Midbrain (tissue), 1 donor: Measurements from ENCODE around the gene KRTAP16-1.
"Not testable (repeated sequence)": the region's sequence is repeated elsewhere in the genome, so short reads cannot be mapped to it uniquely, and the experiment has no call there.

Source experiments
- DNase-seq: peaks from one replicate; lab custom pipeline; 2025; lab: John Stamatoyannopoulos, UW

Gene KRTAP16-1

GRCh38 chr17:41301916-41302901 lies 6.9 kb downstream of the KRTAP16-1 start, which contains the start of gene KRTAP29-1:
KRTAP29-1 (minus strand) TSS chr17:41302851; CDS start chr17:41302851, 0 bp downstream.
- DNase-seq: no peak

GRCh38 chr17:41301204-41301790 lies 7.8 kb downstream of the KRTAP16-1 start:
- DNase-seq: no peak

GRCh38 chr17:41298458-41299135 lies 10.5 kb downstream of the KRTAP16-1 start:
- no peak for DNase-seq

GRCh38 chr17:41296846-41297245 lies 12.3 kb downstream of the KRTAP16-1 start:
- DNase-seq: no peak

- no peak for DNase-seq
Measured at GRCh38 chr17:41294016-41294415, 15.1 kb downstream of the KRTAP16-1 start.

- DNase-seq: no peak
Measured at GRCh38 chr17:41287050-41287449, 22.1 kb downstream of the KRTAP16-1 start.

GRCh38 chr17:41284546-41284945 lies 24.6 kb downstream of the KRTAP16-1 start:
- no peak for DNase-seq

- DNase-seq: no peak
Measured at GRCh38 chr17:41284043-41284442, 25.1 kb downstream of the KRTAP16-1 start.

GRCh38 chr17:41278176-41278955 lies 30.7 kb downstream of the KRTAP16-1 start:
- DNase-seq: no peak

- DNase-seq: not testable (repeated sequence)
Measured at GRCh38 chr17:41275648-41276190, 33.4 kb downstream of the KRTAP16-1 start, which contains the start of gene KRTAP9-7. KRTAP9-7 (plus strand) TSS chr17:41275698; CDS start chr17:41275698, 0 bp downstream.

GRCh38 chr17:41271858-41272257 lies 37.3 kb downstream of the KRTAP16-1 start:
- DNase-seq: no peak

GRCh38 chr17:41271323-41271722 lies 37.8 kb downstream of the KRTAP16-1 start:
- not testable (repeated sequence) for DNase-seq

GRCh38 chr17:41267711-41268110 lies 41.4 kb downstream of the KRTAP16-1 start:
- DNase-seq: no peak

GRCh38 chr17:41265078-41265477 lies 44.0 kb downstream of the KRTAP16-1 start, which contains the start of gene KRTAP9-6:
KRTAP9-6 (plus strand) TSS chr17:41265378; CDS start chr17:41265378, 0 bp downstream.
- DNase-seq: no peak

GRCh38 chr17:41264599-41264998 lies 44.5 kb downstream of the KRTAP16-1 start:
- no peak for DNase-seq

- no peak for DNase-seq
Measured at GRCh38 chr17:41263212-41263611, 45.9 kb downstream of the KRTAP16-1 start.

- no peak for DNase-seq
Measured at GRCh38 chr17:41258406-41258805, 50.7 kb downstream of the KRTAP16-1 start.
